Suprapubic skin (tissue), 4 donors: ENCODE measurements around the gene COMMD1. TPM values are rescaled to one million over a fixed set of nuclear protein-coding genes. Genes with fewer than 3 reads are reported as not detected.
"Not testable (repeated sequence)": the region's sequence is repeated elsewhere in the genome, so short reads cannot be mapped to it uniquely, and the experiment has no call there.

Source experiments
- DNase-seq, 2 donors: peaks; one replicate each; pipeline ENCODE4 v3.0.0-alpha.2; 2019; ENCODE audit warnings: low spot score in 2 of 2
- H3K27ac ChIP-seq: fragments of 200-600 bp; sonication (generic); one replicate; pipeline ENCODE4 v1.5.1; 2019
- H3K27me3 ChIP-seq: fragments of 200-600 bp; sonication (generic); one replicate; pipeline ENCODE4 v1.5.1; 2019
- H3K36me3 ChIP-seq: fragments of 200-600 bp; sonication (generic); one replicate; pipeline ENCODE4 v1.5.1; 2019
- H3K4me1 ChIP-seq: fragments of 200-600 bp; sonication (generic); one replicate; pipeline ENCODE4 v1.5.1; 2019
- H3K4me3 ChIP-seq: fragments of 200-600 bp; sonication (generic); one replicate; pipeline ENCODE4 v1.5.1; 2019; ENCODE audit warnings: mild to moderate bottlenecking
- H3K9me3 ChIP-seq: fragments of 200-600 bp; sonication (generic); one replicate; pipeline ENCODE4 v1.5.1; 2019
- EP300 ChIP-seq: sonication (generic); formaldehyde crosslinking; IDR thresholded peaks from one replicate; pipeline ENCODE4 v1.6.1; 2017; ENCODE audit warnings: antibody characterized with exemption
- POLR2A ChIP-seq, 2 donors: fragments of 450-650 bp; IDR thresholded peaks; one replicate each; pipeline ENCODE4 v1.6.1; 2017; ENCODE audit warnings: antibody characterized with exemption in 2 of 2, mild to moderate bottlenecking in 2 of 2, moderate library complexity in 2 of 2
- POLR2AphosphoS5 ChIP-seq, 3 donors: sonication (generic); formaldehyde crosslinking; IDR thresholded peaks; one replicate each; pipeline ENCODE4 v1.6.1; 2017; ENCODE audit warnings: antibody characterized with exemption in 3 of 3
- WGBS: methylation state at CpG from one replicate; pipeline ENCODE4 v1.1.5; 2018; 5-methylcytosine and 5-hydroxymethylcytosine counted together
- total RNA-seq, 4 donors: library from RNA; depleted of rRNA; stranded (reverse); fragments of >200 nt; gene quantifications; one replicate each; pipeline ENCODE4 v1.1.0, GENCODE V29; 2016
- TF ChIP-seq, protein P1 (sequence below), 2 donors: fragments of 200-600 bp in 1 of 2; fragments of 450-650 bp in 1 of 2; sonication (generic) in 1 of 2; IDR thresholded peaks; one replicate each; pipeline ENCODE4 v1.5.1; 2016 to 2019; ENCODE audit warnings: antibody characterized with exemption in 2 of 2, mild to moderate bottlenecking in 1 of 2, moderate library complexity in 1 of 2

Gene COMMD1
- total RNA-seq, result 10 to 100 TPM; 45.6 to 64.3 (median 57.7) TPM

DNA sequence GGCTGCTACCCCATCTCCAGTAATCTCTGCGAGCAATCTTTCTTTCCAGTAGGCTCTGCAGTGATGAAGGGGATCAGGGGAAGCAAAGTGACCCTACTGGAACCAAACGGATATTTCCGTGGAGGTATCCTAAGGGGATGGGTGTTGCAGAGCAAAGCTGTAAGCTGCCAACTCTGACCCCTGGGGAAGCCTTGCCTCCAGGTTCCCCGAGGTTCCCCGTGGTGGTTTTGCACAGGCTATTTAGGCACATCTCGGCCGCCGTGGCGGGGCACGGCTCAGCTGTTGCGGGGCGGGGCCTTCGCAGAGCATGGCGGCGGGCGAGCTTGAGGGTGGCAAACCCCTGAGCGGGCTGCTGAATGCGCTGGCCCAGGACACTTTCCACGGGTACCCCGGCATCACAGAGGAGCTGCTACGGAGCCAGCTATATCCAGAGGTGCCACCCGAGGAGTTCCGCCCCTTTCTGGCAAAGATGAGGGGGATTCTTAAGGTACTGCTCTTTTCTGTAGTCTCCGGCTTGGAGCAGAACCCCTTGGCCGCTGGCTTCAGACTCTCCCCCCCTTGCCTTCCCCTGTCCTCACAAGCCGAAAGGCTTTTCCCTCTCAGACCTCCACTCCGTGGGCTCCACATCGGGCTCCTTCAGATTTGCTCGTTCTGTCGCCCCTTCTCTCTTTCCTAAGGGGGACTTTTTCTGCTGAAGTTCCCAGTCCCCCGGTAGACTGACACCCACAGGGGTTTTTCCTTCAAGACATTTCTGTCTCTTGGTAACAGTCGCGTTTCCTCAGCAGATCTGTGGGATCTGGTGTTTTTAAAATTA, at the start of gene COMMD1:
Gene COMMD1 (plus strand): TSS at position 303 of the 814 bp plus-strand sequence. CDS start 5 bp downstream, at position 308.
- TF ChIP-seq, protein P1, sequence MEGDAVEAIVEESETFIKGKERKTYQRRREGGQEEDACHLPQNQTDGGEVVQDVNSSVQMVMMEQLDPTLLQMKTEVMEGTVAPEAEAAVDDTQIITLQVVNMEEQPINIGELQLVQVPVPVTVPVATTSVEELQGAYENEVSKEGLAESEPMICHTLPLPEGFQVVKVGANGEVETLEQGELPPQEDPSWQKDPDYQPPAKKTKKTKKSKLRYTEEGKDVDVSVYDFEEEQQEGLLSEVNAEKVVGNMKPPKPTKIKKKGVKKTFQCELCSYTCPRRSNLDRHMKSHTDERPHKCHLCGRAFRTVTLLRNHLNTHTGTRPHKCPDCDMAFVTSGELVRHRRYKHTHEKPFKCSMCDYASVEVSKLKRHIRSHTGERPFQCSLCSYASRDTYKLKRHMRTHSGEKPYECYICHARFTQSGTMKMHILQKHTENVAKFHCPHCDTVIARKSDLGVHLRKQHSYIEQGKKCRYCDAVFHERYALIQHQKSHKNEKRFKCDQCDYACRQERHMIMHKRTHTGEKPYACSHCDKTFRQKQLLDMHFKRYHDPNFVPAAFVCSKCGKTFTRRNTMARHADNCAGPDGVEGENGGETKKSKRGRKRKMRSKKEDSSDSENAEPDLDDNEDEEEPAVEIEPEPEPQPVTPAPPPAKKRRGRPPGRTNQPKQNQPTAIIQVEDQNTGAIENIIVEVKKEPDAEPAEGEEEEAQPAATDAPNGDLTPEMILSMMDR (IDR thresholded peaks at IDR 0.05), result no peak
- peak in 1 of 3 donors; percentile 49 for TF ChIP-seq POLR2AphosphoS5 (IDR thresholded peaks at IDR 0.05)
- Histone ChIP-seq H3K27ac (peak within 1 kb of the TSS; percentile 71), H3K9me3 (no peaks in the 10 kb centered on the region), H3K36me3 (no peaks in the 10 kb centered on the region), H3K27me3 (no peaks in the 10 kb centered on the region), H3K4me1 (peaks cover 36% of the 10 kb centered on the region), H3K4me3 (peak within 1 kb of the TSS; percentile 81)
- under 1% methylated on average over 33 of the region's 33 CpGs for WGBS
- DNase-seq, result peak; percentile 85 to 94

GRCh38 chr2:61857224-61857623, 48.2 kb upstream of the COMMD1 start:
- no peak for TF ChIP-seq POLR2A (IDR thresholded peaks at IDR 0.05)
- TF ChIP-seq POLR2AphosphoS5 (IDR thresholded peaks at IDR 0.05), result no peak
- TF ChIP-seq, protein P1 (IDR thresholded peaks at IDR 0.05), result no peak
- TF ChIP-seq EP300, result no peak
- Histone ChIP-seq H3K9me3 (no peaks in the 10 kb centered on the region), H3K27ac (no peak overlapping the region), H3K36me3 (no peaks in the 10 kb centered on the region), H3K4me1 (peaks cover 19% of the 10 kb centered on the region), H3K4me3 (no peak overlapping the region), H3K27me3 (no peaks in the 10 kb centered on the region)
- no peak for DNase-seq
- 63% methylated on average over 3 of the region's 3 CpGs for WGBS

- no peak for DNase-seq
- Histone ChIP-seq H3K4me3 (no peak overlapping the region), H3K36me3 (peaks cover 26% of the 10 kb centered on the region), H3K27ac (no peak overlapping the region), H3K4me1 (no peaks in the 10 kb centered on the region), H3K9me3 (no peaks in the 10 kb centered on the region), H3K27me3 (no peaks in the 10 kb centered on the region)
- TF ChIP-seq POLR2AphosphoS5 (IDR thresholded peaks at IDR 0.05) (no peak), EP300 (no peak), POLR2A (IDR thresholded peaks at IDR 0.05) (no peak)
- TF ChIP-seq, protein P1 (IDR thresholded peaks at IDR 0.05), result no peak
- WGBS, result 100% methylated on average over 5 of the region's 5 CpGs
These were observed 43.4 kb upstream of the COMMD1 start for GRCh38 chr2:61862085-61862484.

- not testable (repeated sequence) for H3K9me3 ChIP-seq, H3K27ac ChIP-seq, H3K4me1 ChIP-seq, H3K4me3 ChIP-seq, DNase-seq, H3K27me3 ChIP-seq
- WGBS, result 96% methylated on average over 14 of the region's 14 CpGs
- peaks cover 70% of the 10 kb centered on the region for H3K36me3 ChIP-seq
These were observed 38.9 kb upstream of the COMMD1 start for GRCh38 chr2:61866482-61867089.

DNA sequence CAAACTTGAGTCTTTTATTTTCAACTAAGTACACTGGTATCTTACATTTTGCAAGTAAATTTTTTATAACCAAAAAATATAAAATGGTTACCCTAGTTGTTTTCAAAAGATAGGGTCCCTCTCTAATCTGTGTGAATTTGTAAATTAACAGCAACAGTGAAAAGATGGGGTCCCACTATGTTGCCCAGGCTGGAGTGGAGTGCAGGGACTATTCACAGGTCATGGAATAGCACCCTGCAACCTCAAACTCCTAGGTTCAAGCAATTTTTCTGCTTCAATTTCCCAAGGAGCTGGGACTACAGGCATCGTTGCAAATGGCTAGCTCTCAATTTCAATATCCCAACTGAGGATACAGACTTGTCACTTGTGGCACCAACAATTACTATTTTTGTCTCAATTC, 29.1 kb upstream of the COMMD1 start:
- Histone ChIP-seq H3K4me1 (no peaks in the 10 kb centered on the region), H3K27ac (no peak overlapping the region), H3K4me3 (no peak overlapping the region), H3K9me3 (no peaks in the 10 kb centered on the region), H3K27me3 (no peaks in the 10 kb centered on the region), H3K36me3 (peaks cover 100% of the 10 kb centered on the region)
- no peak for DNase-seq
- 92% methylated on average over 1 of the region's 1 CpG for WGBS
- no peak for TF ChIP-seq POLR2A (IDR thresholded peaks at IDR 0.05)

GRCh38 chr2:61877571-61878245, 27.8 kb upstream of the COMMD1 start:
- whole genome bisulfite sequencing, result 92% methylated on average over 4 of the region's 4 CpGs
- DNase-seq, result no peak
- H3K9me3 ChIP-seq, result no peaks in the 10 kb centered on the region
- no peak overlapping the region for H3K27ac ChIP-seq
- no peaks in the 10 kb centered on the region for H3K27me3 ChIP-seq
- TF ChIP-seq POLR2A (IDR thresholded peaks at IDR 0.05) (no peak), EP300 (no peak)
- no peaks in the 10 kb centered on the region for H3K4me1 ChIP-seq
- H3K36me3 ChIP-seq, result peaks cover 100% of the 10 kb centered on the region
- H3K4me3 ChIP-seq, result no peak overlapping the region
